ENCODE measurements around the gene STXBP5L.
"Not testable (repeated sequence)": the region's sequence is repeated elsewhere in the genome, so short reads cannot be mapped to it uniquely, and the experiment has no call there.

STXBP5L gene

GRCh38 chr3:121096953-121097352, 188.9 kb downstream of the STXBP5L start:
- no peak for TF ChIP-seq CTCF (conservative IDR thresholded peaks at IDR 0.05; ENCODE audit: low read depth, low read length)
- no peak for DNase-seq (ENCODE audit: low read depth)
- no peak overlapping the region for H3K4me3 ChIP-seq (ENCODE audit: low read depth, low read length)

GRCh38 chr3:121111086-121111485, 203.1 kb downstream of the STXBP5L start:
- not testable (repeated sequence) for DNase-seq (ENCODE audit: low read depth); H3K4me3 ChIP-seq (ENCODE audit: low read depth, low read length)

- H3K4me3 ChIP-seq (ENCODE audit: low read depth, low read length) = no peak overlapping the region
- TF ChIP-seq CTCF (conservative IDR thresholded peaks at IDR 0.05; ENCODE audit: low read depth, low read length) = no peak
- no peak for DNase-seq (ENCODE audit: low read depth)
Observed at GRCh38 chr3:121111914-121112612, 204.1 kb downstream of the STXBP5L start.

GRCh38 chr3:121126033-121126706, 218.2 kb downstream of the STXBP5L start:
- no peak for DNase-seq (ENCODE audit: low read depth)
- no peak overlapping the region for H3K4me3 ChIP-seq (ENCODE audit: low read depth, low read length)
- no peak for TF ChIP-seq CTCF (conservative IDR thresholded peaks at IDR 0.05; ENCODE audit: low read depth, low read length)

GRCh38 chr3:121126707-121127035, 218.7 kb downstream of the STXBP5L start:
- H3K4me3 ChIP-seq (ENCODE audit: low read depth, low read length) = no peak overlapping the region
- TF ChIP-seq CTCF (conservative IDR thresholded peaks at IDR 0.05; ENCODE audit: low read depth, low read length) = no peak
- DNase-seq (ENCODE audit: low read depth) = no peak

- peak; percentile 3 for TF ChIP-seq CTCF (conservative IDR thresholded peaks at IDR 0.05; ENCODE audit: low read depth, low read length)
- peak; percentile 5 for DNase-seq (ENCODE audit: low read depth)
Observed at GRCh38 chr3:121152573-121152972, 244.6 kb downstream of the STXBP5L start.

GRCh38 chr3:121153851-121154250, 245.8 kb downstream of the STXBP5L start:
- DNase-seq (ENCODE audit: low read depth) = no peak
- no peak overlapping the region for H3K4me3 ChIP-seq (ENCODE audit: low read depth, low read length)
- no peak for TF ChIP-seq CTCF (conservative IDR thresholded peaks at IDR 0.05; ENCODE audit: low read depth, low read length)

More at GRCh38 chr3:121152573-121152972, 244.6 kb downstream of the STXBP5L start:
- H3K4me3 ChIP-seq (ENCODE audit: low read depth, low read length) = no peak overlapping the region
